ENCODE results near the gene NPTX2.

The NPTX2 gene

GRCh38 chr7:98664882-98665281 lies 47.8 kb downstream of the NPTX2 start:
- no peak overlapping the region for H3K4me3 ChIP-seq (ENCODE audit: low read depth, low read length)
- TF ChIP-seq CTCF (conservative IDR thresholded peaks at IDR 0.05; ENCODE audit: low read depth, low read length) = no peak
- no peak for DNase-seq (ENCODE audit: low read depth)

- no peak for DNase-seq (ENCODE audit: low read depth)
- no peak overlapping the region for H3K4me3 ChIP-seq (ENCODE audit: low read depth, low read length)
- TF ChIP-seq CTCF (conservative IDR thresholded peaks at IDR 0.05; ENCODE audit: low read depth, low read length) = no peak
Measured at GRCh38 chr7:98668255-98668654, 51.2 kb downstream of the NPTX2 start.

GRCh38 chr7:98669329-98670000 lies 52.4 kb downstream of the NPTX2 start:
- DNase-seq (ENCODE audit: low read depth) = no peak
- no peak for TF ChIP-seq CTCF (conservative IDR thresholded peaks at IDR 0.05; ENCODE audit: low read depth, low read length)
- H3K4me3 ChIP-seq (ENCODE audit: low read depth, low read length) = no peak overlapping the region

GRCh38 chr7:98670186-98670585 lies 53.1 kb downstream of the NPTX2 start:
- no peak overlapping the region for H3K4me3 ChIP-seq (ENCODE audit: low read depth, low read length)
- no peak for TF ChIP-seq CTCF (conservative IDR thresholded peaks at IDR 0.05; ENCODE audit: low read depth, low read length)
- no peak for DNase-seq (ENCODE audit: low read depth)

- TF ChIP-seq CTCF (conservative IDR thresholded peaks at IDR 0.05; ENCODE audit: low read depth, low read length) = no peak
- DNase-seq (ENCODE audit: low read depth) = no peak
Measured at GRCh38 chr7:98671733-98672331, 54.7 kb downstream of the NPTX2 start.

GRCh38 chr7:98674461-98674860 lies 57.4 kb downstream of the NPTX2 start:
- TF ChIP-seq CTCF (conservative IDR thresholded peaks at IDR 0.05; ENCODE audit: low read depth, low read length) = no peak
- DNase-seq (ENCODE audit: low read depth) = no peak
- no peak overlapping the region for H3K4me3 ChIP-seq (ENCODE audit: low read depth, low read length)

More at GRCh38 chr7:98671733-98672331, 54.7 kb downstream of the NPTX2 start:
- H3K4me3 ChIP-seq (ENCODE audit: low read depth, low read length) = no peak overlapping the region

GRCh38 chr7:98674881-98675280 lies 57.8 kb downstream of the NPTX2 start:
- DNase-seq (ENCODE audit: low read depth) = no peak
- H3K4me3 ChIP-seq (ENCODE audit: low read depth, low read length) = no peak overlapping the region
- TF ChIP-seq CTCF (conservative IDR thresholded peaks at IDR 0.05; ENCODE audit: low read depth, low read length) = no peak
